ENCODE measurements around the gene CENPS. TPM values are rescaled to one million over a fixed set of nuclear protein-coding genes. Genes with fewer than 3 reads are reported as not detected.
A peak's percentile ranks its signal among the peaks of the same experiment; 100 is the strongest.

CENPS gene
- total and polyA plus RNA-seq, 9 of the 15 experiments (the other 6 are each of a cell fraction or from before 2014, with no cell fraction given) = 10.2 to 36.0 (median 26.0) TPM

GRCh38 chr1:10472220-10473144, 42.2 kb downstream of the CENPS start, which contains the start of gene DFFA (continued):
- TF ChIP-seq CHD7 (IDR thresholded peaks at IDR 0.05; ENCODE audit: low read depth, low read length) (no peak), SOX6 (IDR thresholded peaks at IDR 0.05) (no peak; the same call in 1 of the 2 replicates), MXD1 (CRISPR knock-in tag; IDR thresholded peaks at IDR 0.05; ENCODE audit: borderline replicate concordance, poor library complexity, severe bottlenecking) (peak; percentile 81), TCF7L2 (IDR thresholded peaks at IDR 0.05; ENCODE audit: low read depth, low read length) (no peak), FOXA1 (IDR thresholded peaks at IDR 0.05; ENCODE audit: borderline replicate concordance) (no peak), CREB3L1 (IDR thresholded peaks at IDR 0.05; ENCODE audit: borderline replicate concordance, low read depth) (peak; percentile 96), U2AF1 (optimal IDR thresholded peaks at IDR 0.05; ENCODE audit: low read depth, low read length) (no peak), FOXP1 (CRISPR knock-in tag; IDR thresholded peaks at IDR 0.05) (no peak; the same call in 1 of the 2 replicates), PRPF4 (IDR thresholded peaks at IDR 0.05; ENCODE audit: insufficient read depth, low read depth, low read length, poor library complexity, severe bottlenecking) (no peak), ZC3H8 (IDR thresholded peaks at IDR 0.05) (no peak)

Measured in K562 (cell line).